DOHH2 (cell line): Measurements from ENCODE around the gene TGM4.

Experiments used
- EZH2phosphoT487 ChIP-seq: fragments of 200-600 bp; sonication (generic); IDR thresholded peaks from 2 replicates; pipeline ENCODE4 v1.6.1; 2017; ENCODE audit warnings: borderline replicate concordance, mild to moderate bottlenecking, antibody characterized with exemption, low read length, moderate library complexity, mixed read lengths
- TF ChIP-seq, protein P1 (sequence below): fragments of 200-600 bp; sonication (generic); IDR thresholded peaks from one replicate; pipeline ENCODE4 v1.5.1; 2014; ENCODE audit warnings: antibody characterized with exemption, mild to moderate bottlenecking, low read depth, low read length; ENCODE audit not compliant: poor library complexity, severe bottlenecking

DNA sequence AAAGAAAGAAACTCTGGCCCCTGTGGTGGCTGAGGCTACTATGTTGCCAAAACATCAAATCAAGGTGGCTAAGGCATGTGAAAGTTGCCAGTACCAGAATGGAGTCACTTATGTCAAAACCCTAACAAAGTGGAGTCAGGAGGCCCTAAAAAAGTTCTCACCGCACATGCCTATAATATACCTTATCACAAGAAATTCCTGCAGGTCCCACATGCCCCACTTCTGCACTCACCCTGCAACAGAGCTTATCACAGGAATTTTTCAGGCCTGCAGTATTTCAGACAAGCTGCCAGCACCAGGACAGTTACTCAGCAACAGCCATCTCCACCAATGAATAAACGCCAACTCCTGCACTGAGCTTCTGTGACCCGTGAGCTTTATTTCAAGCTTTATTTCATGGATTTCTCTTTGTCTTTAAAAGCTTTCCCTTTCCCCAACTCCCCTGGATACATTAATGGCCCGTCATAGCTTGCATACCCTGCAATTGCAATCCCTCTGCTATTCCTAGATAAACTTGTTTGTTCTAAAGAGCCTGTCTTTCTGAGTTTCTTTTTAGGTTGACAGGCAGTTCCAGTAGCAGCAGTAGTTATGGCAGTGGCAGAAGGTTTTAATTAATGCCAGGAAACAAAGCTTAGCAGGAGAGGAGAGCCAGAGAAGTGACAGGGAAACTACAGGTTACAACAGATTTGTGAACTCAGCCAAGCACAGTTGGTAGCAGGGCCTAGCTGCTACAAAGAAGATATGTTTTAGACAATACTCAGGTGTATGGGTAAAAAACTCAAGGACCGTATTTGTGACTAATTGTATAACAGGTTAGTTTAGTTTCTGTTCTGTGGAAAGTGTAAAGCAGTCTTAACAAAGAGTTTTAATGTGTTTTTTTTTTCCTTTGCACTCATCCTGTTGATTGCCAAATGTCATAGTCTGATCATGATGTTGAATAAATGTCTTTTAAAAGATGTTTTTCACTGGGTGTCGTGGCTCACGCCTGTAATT lies 28.6 kb upstream of the TGM4 start:
- TF ChIP-seq, protein P1, sequence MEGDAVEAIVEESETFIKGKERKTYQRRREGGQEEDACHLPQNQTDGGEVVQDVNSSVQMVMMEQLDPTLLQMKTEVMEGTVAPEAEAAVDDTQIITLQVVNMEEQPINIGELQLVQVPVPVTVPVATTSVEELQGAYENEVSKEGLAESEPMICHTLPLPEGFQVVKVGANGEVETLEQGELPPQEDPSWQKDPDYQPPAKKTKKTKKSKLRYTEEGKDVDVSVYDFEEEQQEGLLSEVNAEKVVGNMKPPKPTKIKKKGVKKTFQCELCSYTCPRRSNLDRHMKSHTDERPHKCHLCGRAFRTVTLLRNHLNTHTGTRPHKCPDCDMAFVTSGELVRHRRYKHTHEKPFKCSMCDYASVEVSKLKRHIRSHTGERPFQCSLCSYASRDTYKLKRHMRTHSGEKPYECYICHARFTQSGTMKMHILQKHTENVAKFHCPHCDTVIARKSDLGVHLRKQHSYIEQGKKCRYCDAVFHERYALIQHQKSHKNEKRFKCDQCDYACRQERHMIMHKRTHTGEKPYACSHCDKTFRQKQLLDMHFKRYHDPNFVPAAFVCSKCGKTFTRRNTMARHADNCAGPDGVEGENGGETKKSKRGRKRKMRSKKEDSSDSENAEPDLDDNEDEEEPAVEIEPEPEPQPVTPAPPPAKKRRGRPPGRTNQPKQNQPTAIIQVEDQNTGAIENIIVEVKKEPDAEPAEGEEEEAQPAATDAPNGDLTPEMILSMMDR = no peak
- no peak for TF ChIP-seq EZH2phosphoT487
